Large intestine (tissue), 3 donors: ENCODE measurements around the gene ADPRHL1. TPM values are rescaled to one million over a fixed set of nuclear protein-coding genes. Genes with fewer than 3 reads are reported as not detected.
A peak's percentile ranks its signal among the peaks of the same experiment; 100 is the strongest.
"Not testable (repeated sequence)": the region's sequence is repeated elsewhere in the genome, so short reads cannot be mapped to it uniquely, and the experiment has no call there.

Source experiments
- DNase-seq, 2 donors: peaks; one replicate each; pipeline versions ENCODE4 v3.0.0 to v3.0.0-alpha.2; 2013
- H3K27ac ChIP-seq: one replicate; pipeline ENCODE4 v1.5.1; 2013; ENCODE audit warnings: low read length
- H3K27me3 ChIP-seq: 2 replicates; pipeline ENCODE4 v1.6.1; 2013; ENCODE audit warnings: low read length; ENCODE audit not compliant: control insufficient read depth, insufficient read depth
- H3K36me3 ChIP-seq: 2 replicates; pipeline ENCODE4 v1.6.1; 2013; ENCODE audit warnings: low read length; ENCODE audit not compliant: control insufficient read depth, insufficient read depth
- H3K4me1 ChIP-seq: one replicate; pipeline ENCODE4 v1.6.1; 2013; ENCODE audit warnings: low read length; ENCODE audit not compliant: control insufficient read depth, insufficient read depth
- H3K4me3 ChIP-seq: one replicate; pipeline ENCODE4 v1.5.1; 2013; ENCODE audit warnings: low read length
- H3K9me3 ChIP-seq: one replicate; pipeline ENCODE4 v1.6.1; 2013; ENCODE audit warnings: mild to moderate bottlenecking, low read depth, low read length, moderate library complexity; ENCODE audit not compliant: control insufficient read depth
- WGBS: methylation state at CpG from one replicate; pipeline ENCODE4 v1.1.5; 2013; ENCODE audit warnings: low lambda C conversion rate; ENCODE audit not compliant: insufficient coverage; 5-methylcytosine and 5-hydroxymethylcytosine counted together
- polyA plus RNA-seq: library from polyadenylated mRNA; unstranded; fragments of 120-200 nt; gene quantifications from one replicate; pipeline ENCODE4 v1.2.1, GENCODE V29; 2013

The ADPRHL1 gene
- polyA plus RNA-seq, 1 donor: 2.8 TPM

DNA sequence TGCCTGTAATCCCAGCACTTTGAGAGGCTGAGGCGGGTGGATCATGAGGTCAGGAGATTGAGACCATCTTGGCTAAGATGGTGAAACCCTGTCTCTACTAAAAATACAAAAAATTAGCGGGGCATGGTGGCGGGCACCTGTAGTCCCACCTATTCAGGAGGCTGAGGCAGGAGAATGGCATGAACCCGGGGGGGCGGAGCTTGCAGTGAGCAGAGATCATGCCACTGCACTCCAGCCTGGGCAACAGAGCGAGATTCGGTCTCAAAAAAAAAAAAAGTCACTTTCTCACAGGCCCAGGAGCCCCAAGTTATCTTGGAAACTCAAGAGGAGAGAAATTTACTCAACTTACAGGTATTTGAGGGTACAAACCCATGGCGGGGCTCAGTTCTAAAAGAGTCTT lies 63.7 kb downstream of the ADPRHL1 start:
- peaks cover 12% of the 10 kb centered on the region for H3K9me3 ChIP-seq
- not testable (repeated sequence) for H3K27ac ChIP-seq, H3K36me3 ChIP-seq, H3K4me3 ChIP-seq, H3K27me3 ChIP-seq, DNase-seq, H3K4me1 ChIP-seq
- WGBS: 100% methylated on average over 2 of the region's 8 CpGs

DNA sequence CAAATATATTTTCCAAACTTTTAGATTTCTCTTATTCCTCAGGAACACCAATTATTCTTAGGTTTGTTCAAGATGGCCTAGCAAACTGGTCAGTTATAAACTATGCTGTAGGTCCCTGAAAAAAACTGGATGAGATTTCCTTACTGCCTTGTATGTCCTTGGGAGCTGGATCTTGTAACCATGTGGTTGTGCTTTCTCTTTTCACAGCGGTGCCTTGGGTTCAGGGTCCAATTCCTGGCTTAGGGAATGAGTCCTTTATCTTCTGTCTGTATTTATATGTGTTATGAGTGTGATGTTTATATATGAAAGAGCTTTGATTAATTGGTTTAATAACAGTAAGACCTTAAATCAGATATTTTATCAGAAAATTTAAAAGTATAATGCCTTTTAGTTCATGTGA lies 65.9 kb downstream of the ADPRHL1 start:
- H3K9me3 ChIP-seq: peaks cover 12% of the 10 kb centered on the region
- no CpG with 5 or more reads among the region's 1 CpG for WGBS
- peak in 1 of 2 donors; percentile 54 for DNase-seq
- H3K27me3 ChIP-seq: no peaks in the 10 kb centered on the region
- H3K27ac ChIP-seq: no peak overlapping the region
- H3K36me3 ChIP-seq: no peaks in the 10 kb centered on the region
- H3K4me1 ChIP-seq: no peaks in the 10 kb centered on the region
- H3K4me3 ChIP-seq: no peak overlapping the region

DNA sequence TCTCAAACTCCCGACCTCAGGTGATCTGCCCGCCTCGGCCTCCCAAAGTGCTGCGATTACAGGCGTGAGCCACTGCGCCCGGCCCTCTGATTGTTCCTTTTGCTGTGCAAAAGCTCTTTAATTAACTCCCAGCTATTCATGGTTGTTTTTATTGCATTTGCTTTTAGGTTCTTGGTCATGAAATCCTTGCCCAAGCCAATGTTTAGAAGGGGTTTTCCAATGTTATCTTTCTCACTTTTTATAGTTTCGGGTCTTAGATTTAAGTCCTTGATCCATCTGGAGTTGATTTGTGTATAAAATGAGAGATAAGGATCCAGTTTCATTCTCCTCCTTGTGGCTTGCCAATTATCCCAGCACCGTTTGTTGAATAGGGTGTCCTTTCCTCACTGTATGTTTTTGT lies 70.2 kb downstream of the ADPRHL1 start:
- H3K36me3 ChIP-seq: no peaks in the 10 kb centered on the region
- WGBS: 100% methylated on average over 3 of the region's 9 CpGs
- no peaks in the 10 kb centered on the region for H3K4me1 ChIP-seq
- no peak for DNase-seq
- H3K4me3 ChIP-seq: no peak overlapping the region
- H3K27ac ChIP-seq: no peak overlapping the region
- H3K27me3 ChIP-seq: no peaks in the 10 kb centered on the region
- H3K9me3 ChIP-seq: peaks cover 9% of the 10 kb centered on the region

- WGBS: no CpG with 5 or more reads among the region's 2 CpGs
- DNase-seq, H3K9me3 ChIP-seq, H3K27ac ChIP-seq, H3K36me3 ChIP-seq, H3K4me3 ChIP-seq, H3K4me1 ChIP-seq, H3K27me3 ChIP-seq: not testable (repeated sequence)
Observed at GRCh38 chr13:113382542-113382941, 70.7 kb downstream of the ADPRHL1 start.

DNA sequence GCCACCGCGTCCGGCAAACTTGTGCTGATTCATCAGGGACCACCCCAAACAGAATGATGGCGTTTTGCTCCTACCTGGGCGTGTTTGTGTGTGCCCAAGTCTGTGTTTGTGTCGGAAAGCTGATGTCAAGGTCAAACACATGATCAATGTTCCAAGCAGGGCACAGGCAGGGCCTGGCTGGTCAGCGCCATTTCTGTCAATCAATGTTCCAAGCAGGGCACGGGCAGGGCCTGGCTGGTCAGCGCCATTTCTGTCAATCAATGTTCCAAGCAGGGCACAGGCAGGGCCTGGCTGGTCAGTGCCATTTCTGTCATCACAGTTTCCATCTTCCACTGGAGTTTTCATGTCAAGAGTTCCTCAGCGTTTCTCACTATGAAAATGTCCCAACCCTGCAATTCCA lies 74.5 kb downstream of the ADPRHL1 start:
- no peak for DNase-seq
- Histone ChIP-seq H3K9me3 (no peaks in the 10 kb centered on the region), H3K36me3 (no peaks in the 10 kb centered on the region), H3K27ac (no peak overlapping the region), H3K4me1 (no peaks in the 10 kb centered on the region), H3K4me3 (no peak overlapping the region), H3K27me3 (no peaks in the 10 kb centered on the region)
- WGBS: 100% methylated on average over 1 of the region's 10 CpGs

- no peaks in the 10 kb centered on the region for H3K36me3 ChIP-seq
- peaks cover 3% of the 10 kb centered on the region for H3K9me3 ChIP-seq
- H3K4me1 ChIP-seq: no peaks in the 10 kb centered on the region
- no CpG with 5 or more reads among the region's 8 CpGs for WGBS
- no peak overlapping the region for H3K4me3 ChIP-seq
- H3K27me3 ChIP-seq: no peaks in the 10 kb centered on the region
- DNase-seq: no peak
- H3K27ac ChIP-seq: no peak overlapping the region
Observed at GRCh38 chr13:113374511-113375175, 78.6 kb downstream of the ADPRHL1 start.

- Histone ChIP-seq H3K27me3 (no peaks in the 10 kb centered on the region), H3K4me1 (no peaks in the 10 kb centered on the region), H3K9me3 (peaks cover 3% of the 10 kb centered on the region), H3K27ac (no peak overlapping the region), H3K36me3 (no peaks in the 10 kb centered on the region), H3K4me3 (no peak overlapping the region)
- WGBS: no CpG with 5 or more reads among the region's 20 CpGs
- DNase-seq: no peak
Observed at GRCh38 chr13:113373811-113374485, 79.3 kb downstream of the ADPRHL1 start.

- not testable (repeated sequence) for H3K4me3 ChIP-seq, H3K27me3 ChIP-seq, H3K9me3 ChIP-seq, H3K4me1 ChIP-seq, DNase-seq, H3K36me3 ChIP-seq, H3K27ac ChIP-seq
- WGBS: 83% methylated on average over 1 of the region's 3 CpGs
Observed at GRCh38 chr13:113371701-113372100, 81.6 kb downstream of the ADPRHL1 start.

DNA sequence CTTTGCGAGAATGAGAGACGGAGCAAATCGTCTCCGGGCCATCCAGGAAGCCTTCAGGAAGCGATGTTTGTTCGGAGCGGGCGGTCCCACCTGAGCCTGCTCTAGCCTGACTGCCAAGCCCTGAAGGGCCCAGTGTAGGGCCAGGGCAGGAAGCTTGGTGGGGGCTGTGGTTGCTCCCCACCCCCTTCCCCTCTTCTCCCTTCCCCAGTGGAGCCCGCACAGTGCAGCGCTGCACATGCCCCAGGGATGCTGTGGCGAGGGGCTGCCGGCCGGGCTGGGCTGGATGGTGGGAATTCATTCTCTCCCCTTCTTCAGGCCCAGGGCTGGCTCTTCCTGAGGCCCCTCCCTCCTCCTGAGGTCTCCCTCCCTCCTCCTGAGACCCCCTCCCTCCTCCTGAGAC lies 82.2 kb downstream of the ADPRHL1 start:
- Histone ChIP-seq H3K27me3 (no peaks in the 10 kb centered on the region), H3K4me1 (no peaks in the 10 kb centered on the region), H3K4me3 (no peak overlapping the region), H3K27ac (no peak overlapping the region), H3K9me3 (peaks cover 6% of the 10 kb centered on the region), H3K36me3 (no peaks in the 10 kb centered on the region)
- DNase-seq: no peak
- WGBS: no CpG with 5 or more reads among the region's 13 CpGs

DNA sequence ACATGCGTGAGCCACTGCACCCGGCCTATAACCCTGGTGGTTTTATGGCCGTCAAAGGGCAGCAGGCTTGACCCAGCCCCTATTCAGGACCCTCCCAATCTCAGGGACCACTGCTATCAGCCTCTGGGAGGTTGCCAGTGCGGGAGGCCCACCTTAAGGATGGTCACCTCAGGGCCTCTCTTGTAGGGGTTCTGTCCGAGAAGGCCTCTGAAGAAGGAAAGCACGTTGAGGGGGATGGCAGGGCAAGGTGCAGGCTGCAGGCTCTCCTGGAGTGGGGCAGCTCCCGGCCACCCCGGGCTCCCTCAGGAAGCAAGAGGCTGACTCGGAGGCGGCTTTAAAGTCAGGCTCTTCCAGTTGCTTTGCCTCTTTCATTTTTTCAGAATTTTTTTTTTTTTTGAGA lies 83.4 kb downstream of the ADPRHL1 start:
- H3K27ac ChIP-seq: no peak overlapping the region
- H3K36me3 ChIP-seq: no peaks in the 10 kb centered on the region
- DNase-seq: no peak
- no peaks in the 10 kb centered on the region for H3K4me1 ChIP-seq
- no peaks in the 10 kb centered on the region for H3K27me3 ChIP-seq
- WGBS: no CpG with 5 or more reads among the region's 10 CpGs
- peaks cover 17% of the 10 kb centered on the region for H3K9me3 ChIP-seq
- no peak overlapping the region for H3K4me3 ChIP-seq

- no CpG with 5 or more reads among the region's 29 CpGs for WGBS
- peaks cover 22% of the 10 kb centered on the region for H3K9me3 ChIP-seq
- no peak for DNase-seq
- no peaks in the 10 kb centered on the region for H3K4me1 ChIP-seq
- no peaks in the 10 kb centered on the region for H3K36me3 ChIP-seq
- H3K27ac ChIP-seq: no peak overlapping the region
- H3K4me3 ChIP-seq: no peak overlapping the region
- H3K27me3 ChIP-seq: no peaks in the 10 kb centered on the region
Observed at GRCh38 chr13:113369189-113369588, 84.1 kb downstream of the ADPRHL1 start.
